ENCODE data around the gene GPC5. TPM values are rescaled to one million over a fixed set of nuclear protein-coding genes. Genes with fewer than 3 reads are reported as not detected.

GPC5 gene
- total RNA-seq, 4 donors from 2014 or later, result not detected

GRCh38 chr13:92609376-92609775 lies 1211.0 kb downstream of the GPC5 start:
- H3K4me3 ChIP-seq, result no peak overlapping the region
- no peaks in the 10 kb centered on the region for H3K4me1 ChIP-seq
- intact Hi-C loops (cut with DNase I; ENCODE audit: low total_unique reads), result no loop called here
- TF ChIP-seq POLR2A (IDR thresholded peaks at IDR 0.05), result no peak
- TF ChIP-seq, protein P1, sequence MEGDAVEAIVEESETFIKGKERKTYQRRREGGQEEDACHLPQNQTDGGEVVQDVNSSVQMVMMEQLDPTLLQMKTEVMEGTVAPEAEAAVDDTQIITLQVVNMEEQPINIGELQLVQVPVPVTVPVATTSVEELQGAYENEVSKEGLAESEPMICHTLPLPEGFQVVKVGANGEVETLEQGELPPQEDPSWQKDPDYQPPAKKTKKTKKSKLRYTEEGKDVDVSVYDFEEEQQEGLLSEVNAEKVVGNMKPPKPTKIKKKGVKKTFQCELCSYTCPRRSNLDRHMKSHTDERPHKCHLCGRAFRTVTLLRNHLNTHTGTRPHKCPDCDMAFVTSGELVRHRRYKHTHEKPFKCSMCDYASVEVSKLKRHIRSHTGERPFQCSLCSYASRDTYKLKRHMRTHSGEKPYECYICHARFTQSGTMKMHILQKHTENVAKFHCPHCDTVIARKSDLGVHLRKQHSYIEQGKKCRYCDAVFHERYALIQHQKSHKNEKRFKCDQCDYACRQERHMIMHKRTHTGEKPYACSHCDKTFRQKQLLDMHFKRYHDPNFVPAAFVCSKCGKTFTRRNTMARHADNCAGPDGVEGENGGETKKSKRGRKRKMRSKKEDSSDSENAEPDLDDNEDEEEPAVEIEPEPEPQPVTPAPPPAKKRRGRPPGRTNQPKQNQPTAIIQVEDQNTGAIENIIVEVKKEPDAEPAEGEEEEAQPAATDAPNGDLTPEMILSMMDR (IDR thresholded peaks at IDR 0.05 in 4 of 5, conservative IDR thresholded peaks at IDR 0.05 in 1 of 5), result no peak
- H3K36me3 ChIP-seq, result no peaks in the 10 kb centered on the region
- H3K27me3 ChIP-seq, result no peaks in the 10 kb centered on the region
- no peak for DNase-seq
- no peak overlapping the region for H3K27ac ChIP-seq
- no peaks in the 10 kb centered on the region for H3K9me3 ChIP-seq
- no peak for ATAC-seq
- in situ Hi-C loops (cut with MboI; ENCODE audit: low sequenced_read_pairs in 4 of 4), result no loop called here

- Histone ChIP-seq H3K27me3 (no peaks in the 10 kb centered on the region), H3K4me3 (no peak overlapping the region), H3K36me3 (no peaks in the 10 kb centered on the region), H3K4me1 (no peaks in the 10 kb centered on the region), H3K27ac (no peak overlapping the region), H3K9me3 (no peaks in the 10 kb centered on the region)
- in situ Hi-C loops (cut with MboI; ENCODE audit: low sequenced_read_pairs in 4 of 4), result no loop called here
- ATAC-seq (no peak), DNase-seq (no peak)
- intact Hi-C loops (cut with DNase I; ENCODE audit: low total_unique reads), result no loop called here
- TF ChIP-seq, protein P1 (IDR thresholded peaks at IDR 0.05 in 4 of 5, conservative IDR thresholded peaks at IDR 0.05 in 1 of 5), result no peak
- no peak for TF ChIP-seq POLR2A (IDR thresholded peaks at IDR 0.05)
Observed at GRCh38 chr13:92612892-92613291, 1214.5 kb downstream of the GPC5 start.

GRCh38 chr13:92613921-92614320 lies 1215.5 kb downstream of the GPC5 start:
- H3K27me3 ChIP-seq, result no peaks in the 10 kb centered on the region
- H3K36me3 ChIP-seq, result no peaks in the 10 kb centered on the region
- no peaks in the 10 kb centered on the region for H3K9me3 ChIP-seq
- no peak for DNase-seq
- no peak overlapping the region for H3K27ac ChIP-seq
- no peak for TF ChIP-seq POLR2A (IDR thresholded peaks at IDR 0.05)
- TF ChIP-seq, protein P1 (IDR thresholded peaks at IDR 0.05 in 4 of 5, conservative IDR thresholded peaks at IDR 0.05 in 1 of 5), result no peak
- intact Hi-C loops (cut with DNase I; ENCODE audit: low total_unique reads) (no loop called here), in situ Hi-C loops (cut with MboI; ENCODE audit: low sequenced_read_pairs in 4 of 4) (no loop called here)
- no peaks in the 10 kb centered on the region for H3K4me1 ChIP-seq
- H3K4me3 ChIP-seq, result no peak overlapping the region
- ATAC-seq, result no peak

GRCh38 chr13:92621985-92622384 lies 1223.6 kb downstream of the GPC5 start:
- ATAC-seq (no peak), DNase-seq (no peak)
- H3K9me3 ChIP-seq, result no peaks in the 10 kb centered on the region
- no peaks in the 10 kb centered on the region for H3K4me1 ChIP-seq
- in situ Hi-C loops (cut with MboI; ENCODE audit: low sequenced_read_pairs in 4 of 4) (no loop called here), intact Hi-C loops (cut with DNase I; ENCODE audit: low total_unique reads) (no loop called here)
- H3K36me3 ChIP-seq, result no peaks in the 10 kb centered on the region
- H3K4me3 ChIP-seq, result no peak overlapping the region
- TF ChIP-seq POLR2A (IDR thresholded peaks at IDR 0.05), result no peak
- TF ChIP-seq, protein P1 (IDR thresholded peaks at IDR 0.05 in 4 of 5, conservative IDR thresholded peaks at IDR 0.05 in 1 of 5), result no peak
- H3K27me3 ChIP-seq, result no peaks in the 10 kb centered on the region
- H3K27ac ChIP-seq, result no peak overlapping the region

DNA sequence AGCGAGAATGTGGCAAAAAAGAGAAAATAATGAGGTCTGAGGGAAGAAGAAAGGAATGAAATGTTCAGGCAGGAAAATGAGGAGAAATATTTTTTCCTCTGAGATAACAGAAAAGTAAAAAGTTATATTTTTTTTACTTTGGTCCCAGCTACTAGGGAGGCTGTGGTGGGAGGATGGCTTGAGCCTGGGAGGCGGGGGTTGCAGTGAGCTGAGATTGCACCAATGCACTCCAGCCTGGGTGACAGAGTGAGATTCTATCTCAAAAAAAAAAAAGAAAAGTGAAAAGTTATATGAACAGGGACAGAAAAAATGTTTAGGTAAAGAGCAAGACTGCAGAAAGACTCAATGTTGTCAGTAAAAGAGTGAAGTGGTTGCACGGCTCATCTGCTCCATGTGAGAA lies 1224.5 kb downstream of the GPC5 start:
- Histone ChIP-seq H3K4me1 (no peaks in the 10 kb centered on the region), H3K4me3 (no peak overlapping the region), H3K27me3 (no peaks in the 10 kb centered on the region), H3K27ac (no peak overlapping the region), H3K9me3 (no peaks in the 10 kb centered on the region), H3K36me3 (no peaks in the 10 kb centered on the region)
- in situ Hi-C loops (cut with MboI; ENCODE audit: low sequenced_read_pairs in 4 of 4), result no loop called here
- intact Hi-C loops (cut with DNase I; ENCODE audit: low total_unique reads), result no loop called here
- DNase-seq (no peak), ATAC-seq (no peak)
- TF ChIP-seq POLR2A (IDR thresholded peaks at IDR 0.05), result no peak
- TF ChIP-seq, protein P1 (IDR thresholded peaks at IDR 0.05 in 4 of 5, conservative IDR thresholded peaks at IDR 0.05 in 1 of 5), result no peak

All from gastrocnemius medialis (tissue), 4 donors.